ENCODE data around the gene EMILIN3. TPM values are rescaled to one million over a fixed set of nuclear protein-coding genes. Genes with fewer than 3 reads are reported as not detected.

Gene EMILIN3
- not detected in 2 replicates for total RNA-seq

- intact Hi-C loops (cut with micrococcal nuclease): no loop called here
Observed at GRCh38 chr20:41366546-41367392, at the start of gene EMILIN3. EMILIN3 (minus strand) TSS chr20:41366818; CDS start chr20:41366634, 184 bp downstream.

- intact Hi-C loops (cut with micrococcal nuclease): no loop called here
Observed at GRCh38 chr20:41415191-41415590, 48.6 kb upstream of the EMILIN3 start.

- intact Hi-C loops (cut with micrococcal nuclease): no loop called here
Observed at GRCh38 chr20:41413169-41413568, 46.6 kb upstream of the EMILIN3 start.

GRCh38 chr20:41412324-41413120, 45.9 kb upstream of the EMILIN3 start:
- intact Hi-C loops (cut with micrococcal nuclease): no loop called here

- intact Hi-C loops (cut with micrococcal nuclease): no loop called here
Observed at GRCh38 chr20:41411391-41411847, 44.8 kb upstream of the EMILIN3 start.

GRCh38 chr20:41408986-41409385, 42.4 kb upstream of the EMILIN3 start:
- intact Hi-C loops (cut with micrococcal nuclease): no loop called here

- intact Hi-C loops (cut with micrococcal nuclease): no loop called here
Observed at GRCh38 chr20:41408156-41408794, 41.7 kb upstream of the EMILIN3 start.

GRCh38 chr20:41407607-41408006, 41.0 kb upstream of the EMILIN3 start:
- intact Hi-C loops (cut with micrococcal nuclease): no loop called here

- intact Hi-C loops (cut with micrococcal nuclease): no loop called here
Observed at GRCh38 chr20:41406896-41407444, 40.4 kb upstream of the EMILIN3 start.

GRCh38 chr20:41406353-41406752, 39.7 kb upstream of the EMILIN3 start:
- intact Hi-C loops (cut with micrococcal nuclease): no loop called here

- intact Hi-C loops (cut with micrococcal nuclease): no loop called here
Observed at GRCh38 chr20:41405436-41405835, 38.8 kb upstream of the EMILIN3 start.

GRCh38 chr20:41403604-41404003, 37.0 kb upstream of the EMILIN3 start:
- intact Hi-C loops (cut with micrococcal nuclease): no loop called here

GRCh38 chr20:41398408-41398807, 31.8 kb upstream of the EMILIN3 start:
- intact Hi-C loops (cut with micrococcal nuclease): no loop called here

GRCh38 chr20:41395667-41396664, 29.3 kb upstream of the EMILIN3 start:
- intact Hi-C loops (cut with micrococcal nuclease): no loop called here

GRCh38 chr20:41394931-41395666, 28.5 kb upstream of the EMILIN3 start:
- intact Hi-C loops (cut with micrococcal nuclease): no loop called here

- intact Hi-C loops (cut with micrococcal nuclease): no loop called here
Observed at GRCh38 chr20:41394081-41394480, 27.5 kb upstream of the EMILIN3 start.

- intact Hi-C loops (cut with micrococcal nuclease): no loop called here
Observed at GRCh38 chr20:41393705-41394066, 27.1 kb upstream of the EMILIN3 start.

- intact Hi-C loops (cut with micrococcal nuclease): no loop called here
Observed at GRCh38 chr20:41392871-41393704, 26.5 kb upstream of the EMILIN3 start.

GRCh38 chr20:41392295-41392694, 25.7 kb upstream of the EMILIN3 start:
- intact Hi-C loops (cut with micrococcal nuclease): no loop called here

Data from T-helper 2 cell treated with Interferon-gamma antibody and Interleukin-4, amounts not matched to agents 100 ng/mL and 5 ng/mL, for 36 hours (primary cell).